PC-9 (cell line): ENCODE results near the gene ZSCAN25.
"Not testable (repeated sequence)": the region's sequence is repeated elsewhere in the genome, so short reads cannot be mapped to it uniquely, and the experiment has no call there.

Experiments
- EZH2 ChIP-seq: fragments of 200-600 bp; sonication (generic); IDR thresholded peaks from 2 replicates; pipeline ENCODE4 v1.8.0; 2017; ENCODE audit warnings: antibody characterized with exemption, low read depth
- TF ChIP-seq, protein P1 (sequence below): fragments of 200-600 bp; sonication (generic); conservative IDR thresholded peaks from 2 replicates; pipeline ENCODE4 v1.6.1; 2017; ENCODE audit warnings: mixed run types, antibody characterized with exemption, mild to moderate bottlenecking, moderate library complexity

DNA sequence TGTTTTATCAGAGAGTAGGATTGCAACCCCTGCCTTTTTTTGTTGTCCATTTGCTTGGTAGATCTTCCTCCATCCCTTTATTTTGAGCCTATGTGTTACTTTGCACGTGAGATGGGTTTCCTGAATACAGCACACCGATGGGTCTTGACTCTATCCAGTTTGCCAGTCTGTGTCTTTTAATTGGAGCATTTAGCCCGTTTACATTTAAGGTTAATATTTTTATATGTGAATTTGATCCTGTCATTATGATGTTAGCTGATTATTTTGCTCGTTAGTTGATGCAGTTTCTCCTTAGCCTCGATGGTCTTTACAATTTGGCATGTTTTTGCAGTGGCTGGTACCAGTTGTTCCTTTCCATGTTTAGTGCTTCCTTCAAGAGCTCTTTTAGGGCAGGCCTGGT is 41.1 kb downstream of the ZSCAN25 start:
- TF ChIP-seq, protein P1, sequence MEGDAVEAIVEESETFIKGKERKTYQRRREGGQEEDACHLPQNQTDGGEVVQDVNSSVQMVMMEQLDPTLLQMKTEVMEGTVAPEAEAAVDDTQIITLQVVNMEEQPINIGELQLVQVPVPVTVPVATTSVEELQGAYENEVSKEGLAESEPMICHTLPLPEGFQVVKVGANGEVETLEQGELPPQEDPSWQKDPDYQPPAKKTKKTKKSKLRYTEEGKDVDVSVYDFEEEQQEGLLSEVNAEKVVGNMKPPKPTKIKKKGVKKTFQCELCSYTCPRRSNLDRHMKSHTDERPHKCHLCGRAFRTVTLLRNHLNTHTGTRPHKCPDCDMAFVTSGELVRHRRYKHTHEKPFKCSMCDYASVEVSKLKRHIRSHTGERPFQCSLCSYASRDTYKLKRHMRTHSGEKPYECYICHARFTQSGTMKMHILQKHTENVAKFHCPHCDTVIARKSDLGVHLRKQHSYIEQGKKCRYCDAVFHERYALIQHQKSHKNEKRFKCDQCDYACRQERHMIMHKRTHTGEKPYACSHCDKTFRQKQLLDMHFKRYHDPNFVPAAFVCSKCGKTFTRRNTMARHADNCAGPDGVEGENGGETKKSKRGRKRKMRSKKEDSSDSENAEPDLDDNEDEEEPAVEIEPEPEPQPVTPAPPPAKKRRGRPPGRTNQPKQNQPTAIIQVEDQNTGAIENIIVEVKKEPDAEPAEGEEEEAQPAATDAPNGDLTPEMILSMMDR: not testable (repeated sequence)
- not testable (repeated sequence) for TF ChIP-seq EZH2
